Cardiac muscle cell (in vitro differentiated cells and primary cell): ENCODE results near the gene MCOLN2. TPM values are rescaled to one million over a fixed set of nuclear protein-coding genes. Genes with fewer than 3 reads are reported as not detected.

Experiments
- DNase-seq, 2 donors: peaks; one replicate each; pipeline versions ENCODE4 v3.0.0 to v3.0.0-alpha.2; 2010 to 2017; ENCODE audit warnings: low read depth in 1 of 2, low spot score in 1 of 2
- H3K27ac ChIP-seq: fragments of 200-600 bp; sonication (generic); 2 replicates; pipeline ENCODE4 v1.5.1; 2016
- H3K27me3 ChIP-seq: fragments of 200-600 bp; sonication (generic); 2 replicates; pipeline ENCODE4 v1.6.0; 2016; ENCODE audit warnings: control low read depth
- H3K36me3 ChIP-seq: fragments of 200-600 bp; sonication (generic); 2 replicates; pipeline ENCODE4 v1.5.1; 2016; ENCODE audit warnings: control low read depth
- H3K4me1 ChIP-seq: fragments of 200-600 bp; sonication (generic); 2 replicates; pipeline ENCODE4 v1.8.1; 2017; ENCODE audit warnings: low read depth, mild to moderate bottlenecking, mixed run types
- H3K4me3 ChIP-seq: fragments of 200-600 bp; sonication (generic); 2 replicates; pipeline ENCODE4 v1.5.1; 2016; ENCODE audit warnings: mild to moderate bottlenecking
- H3K9me3 ChIP-seq: fragments of 200-600 bp; sonication (generic); 2 replicates; pipeline ENCODE4 v1.5.1; 2017; ENCODE audit warnings: low read depth, mild to moderate bottlenecking, control low read depth
- polyA plus RNA-seq: library from polyadenylated mRNA; unstranded; fragments of >200 nt; fragmentation: Nextera tagmentation; extraction: Ambion mirVana; gene quantifications from 2 replicates; pipeline ENCODE4 v1.2.1, GENCODE V29; 2016
- total RNA-seq: library from RNA; depleted of rRNA; stranded (reverse); fragments of >200 nt; gene quantifications from 2 replicates; pipeline ENCODE4 v1.2.3, GENCODE V29; 2016
- TF ChIP-seq, protein P1 (sequence below): IDR thresholded peaks from 2 replicates; pipeline ENCODE4 v1.5.1; 2012; ENCODE audit warnings: low read depth, mild to moderate bottlenecking, low read length

The MCOLN2 gene
- total and polyA plus RNA-seq, 2 experiments from 2014 or later = not detected

DNA sequence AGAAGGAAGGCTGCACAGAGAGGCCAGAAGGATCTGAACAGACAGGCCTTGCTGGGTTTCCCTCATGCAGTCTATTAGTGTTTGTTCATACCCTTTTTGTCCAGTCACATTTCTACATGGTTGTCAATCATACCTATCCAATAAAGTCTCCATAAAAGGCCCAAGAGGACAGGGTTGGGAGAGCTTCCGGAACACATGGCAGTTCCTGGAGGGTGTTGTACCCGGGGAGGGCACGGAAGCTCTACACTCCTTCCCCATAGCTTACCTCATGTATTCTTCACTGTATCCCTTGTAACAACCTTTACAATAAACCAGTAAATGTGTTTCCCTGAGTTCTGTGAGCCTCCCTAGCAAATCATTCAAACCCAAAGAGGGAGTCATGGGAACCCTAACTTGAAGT, 28.0 kb downstream of the MCOLN2 start:
- TF ChIP-seq, protein P1, sequence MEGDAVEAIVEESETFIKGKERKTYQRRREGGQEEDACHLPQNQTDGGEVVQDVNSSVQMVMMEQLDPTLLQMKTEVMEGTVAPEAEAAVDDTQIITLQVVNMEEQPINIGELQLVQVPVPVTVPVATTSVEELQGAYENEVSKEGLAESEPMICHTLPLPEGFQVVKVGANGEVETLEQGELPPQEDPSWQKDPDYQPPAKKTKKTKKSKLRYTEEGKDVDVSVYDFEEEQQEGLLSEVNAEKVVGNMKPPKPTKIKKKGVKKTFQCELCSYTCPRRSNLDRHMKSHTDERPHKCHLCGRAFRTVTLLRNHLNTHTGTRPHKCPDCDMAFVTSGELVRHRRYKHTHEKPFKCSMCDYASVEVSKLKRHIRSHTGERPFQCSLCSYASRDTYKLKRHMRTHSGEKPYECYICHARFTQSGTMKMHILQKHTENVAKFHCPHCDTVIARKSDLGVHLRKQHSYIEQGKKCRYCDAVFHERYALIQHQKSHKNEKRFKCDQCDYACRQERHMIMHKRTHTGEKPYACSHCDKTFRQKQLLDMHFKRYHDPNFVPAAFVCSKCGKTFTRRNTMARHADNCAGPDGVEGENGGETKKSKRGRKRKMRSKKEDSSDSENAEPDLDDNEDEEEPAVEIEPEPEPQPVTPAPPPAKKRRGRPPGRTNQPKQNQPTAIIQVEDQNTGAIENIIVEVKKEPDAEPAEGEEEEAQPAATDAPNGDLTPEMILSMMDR = no peak
- DNase-seq = no peak
- no peak overlapping the region for H3K27ac ChIP-seq

DNA sequence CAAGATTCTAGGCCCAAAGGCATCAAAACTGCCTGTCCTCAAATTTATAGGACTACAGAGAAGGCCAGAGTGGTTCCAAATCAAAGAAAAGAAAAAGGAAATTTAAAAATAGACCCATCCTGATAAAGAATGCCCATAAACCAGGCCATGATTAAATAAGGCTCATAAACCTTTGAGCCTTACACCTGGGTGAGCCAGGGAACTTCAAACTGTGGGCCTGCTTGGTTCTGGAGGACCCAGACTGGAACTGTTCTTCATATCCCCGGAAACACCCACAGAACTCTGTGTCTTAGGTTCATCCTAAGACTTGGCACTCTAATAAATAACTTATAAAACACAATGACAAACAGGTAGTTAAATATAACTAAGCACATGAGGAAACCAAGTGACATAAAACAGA, 28.8 kb downstream of the MCOLN2 start:
- H3K9me3 ChIP-seq = no peaks in the 10 kb centered on the region
- H3K27me3 ChIP-seq = no peaks in the 10 kb centered on the region
- H3K4me3 ChIP-seq = no peak overlapping the region
- no peaks in the 10 kb centered on the region for H3K4me1 ChIP-seq
- no peaks in the 10 kb centered on the region for H3K36me3 ChIP-seq
- no peak for DNase-seq
- TF ChIP-seq, protein P1 = no peak
- H3K27ac ChIP-seq = no peak overlapping the region

More for the DNA sequence above, 28.0 kb downstream of the MCOLN2 start:
- Histone ChIP-seq H3K27me3 (no peaks in the 10 kb centered on the region), H3K4me1 (no peaks in the 10 kb centered on the region), H3K36me3 (no peaks in the 10 kb centered on the region), H3K9me3 (no peaks in the 10 kb centered on the region), H3K4me3 (no peak overlapping the region)

DNA sequence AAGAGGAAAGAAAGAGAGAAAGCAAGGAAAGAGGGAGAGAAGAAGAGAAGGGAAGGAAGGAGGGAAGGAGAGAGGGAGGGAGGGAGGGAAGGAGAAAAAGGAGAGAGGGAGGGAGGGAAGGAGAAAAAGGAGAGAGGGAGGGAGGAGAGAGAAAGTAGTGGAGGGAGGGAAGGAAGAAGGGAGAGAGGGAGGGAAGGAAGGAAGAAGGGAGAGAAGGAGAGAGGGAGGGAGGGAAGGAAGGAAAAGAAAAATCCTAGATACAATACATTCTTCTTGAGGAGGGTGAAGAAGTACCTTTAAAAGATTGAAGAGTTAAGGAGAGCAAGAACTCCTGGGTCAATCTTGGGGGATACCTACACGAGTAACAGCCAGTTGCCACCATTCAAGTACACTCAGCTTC, 29.2 kb downstream of the MCOLN2 start:
- TF ChIP-seq, protein P1 = no peak
- no peak overlapping the region for H3K4me3 ChIP-seq
- H3K9me3 ChIP-seq = no peaks in the 10 kb centered on the region
- no peaks in the 10 kb centered on the region for H3K4me1 ChIP-seq
- H3K27me3 ChIP-seq = no peaks in the 10 kb centered on the region
- no peaks in the 10 kb centered on the region for H3K36me3 ChIP-seq
- DNase-seq = no peak
- H3K27ac ChIP-seq = no peak overlapping the region

DNA sequence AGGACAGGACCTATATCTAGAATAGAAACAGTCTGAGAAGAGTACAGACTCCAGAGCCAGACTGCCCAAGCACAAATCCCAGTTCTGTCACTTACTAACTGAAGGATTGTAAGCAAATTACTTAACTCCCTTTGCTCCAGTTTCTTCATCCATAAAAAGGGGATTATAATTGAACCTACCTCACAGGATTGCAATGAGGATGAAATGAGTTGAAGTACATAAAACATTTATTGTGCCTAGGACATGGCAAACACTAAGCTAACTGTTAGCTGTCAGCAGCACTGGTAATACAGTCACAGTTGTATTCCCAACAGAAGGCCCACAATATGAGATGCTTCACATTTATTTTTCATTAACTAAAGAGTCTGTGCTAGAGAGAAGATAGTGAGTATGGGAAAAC, 33.9 kb downstream of the MCOLN2 start:
- no peak overlapping the region for H3K4me3 ChIP-seq
- H3K9me3 ChIP-seq = no peaks in the 10 kb centered on the region
- H3K27ac ChIP-seq = no peak overlapping the region
- H3K27me3 ChIP-seq = no peaks in the 10 kb centered on the region
- no peak for DNase-seq
- TF ChIP-seq, protein P1 = no peak
- peaks cover 6% of the 10 kb centered on the region for H3K4me1 ChIP-seq
- H3K36me3 ChIP-seq = no peaks in the 10 kb centered on the region

DNA sequence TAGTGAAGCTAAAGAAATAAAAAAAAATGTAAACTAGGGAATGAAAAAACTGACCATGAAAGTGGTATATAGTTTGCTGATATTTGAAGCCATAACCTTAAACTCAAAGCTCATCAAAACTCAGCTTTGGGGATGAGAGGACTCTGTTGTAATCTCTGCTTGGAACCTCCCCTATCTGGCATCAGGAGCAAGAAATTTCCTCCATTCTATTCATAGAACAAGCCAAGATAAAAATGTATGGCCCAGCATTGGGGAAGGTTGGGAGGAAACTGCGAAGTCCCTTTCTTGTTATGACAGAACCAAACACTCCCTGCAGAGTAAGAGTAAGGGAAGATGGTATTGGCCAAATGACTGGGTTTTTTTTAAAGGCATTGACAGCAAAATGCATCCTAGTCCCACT, 35.6 kb downstream of the MCOLN2 start:
- H3K27me3 ChIP-seq = no peaks in the 10 kb centered on the region
- peak in 1 of 2 donors; percentile 75 for DNase-seq

More for the DNA sequence above, 35.6 kb downstream of the MCOLN2 start:
- H3K4me1 ChIP-seq = peaks cover 6% of the 10 kb centered on the region
- H3K4me3 ChIP-seq = no peak overlapping the region
- no peaks in the 10 kb centered on the region for H3K9me3 ChIP-seq
- no peak overlapping the region for H3K27ac ChIP-seq
- no peaks in the 10 kb centered on the region for H3K36me3 ChIP-seq
- TF ChIP-seq, protein P1 = no peak
